DOHH2 (cell line): ENCODE measurements around the gene TGM4.

ENCODE experiments used
- H3F3A ChIP-seq: fragments of 200-600 bp; sonication (generic), shearing (Covaris generic); 2 replicates; pipeline ENCODE4 v1.6.0; 2016; ENCODE audit warnings: antibody characterized with exemption, mild to moderate bottlenecking; ENCODE audit not compliant: control insufficient read depth, insufficient read depth
- H3K27ac ChIP-seq: fragments of 200-600 bp; sonication (generic); 2 replicates; pipeline ENCODE4 v1.5.1; 2014; ENCODE audit warnings: low read depth, mild to moderate bottlenecking, low read length, moderate library complexity
- H3K27me3 ChIP-seq: fragments of 200-600 bp; sonication (generic); 2 replicates; pipeline ENCODE4 v1.6.1; 2014; ENCODE audit warnings: mild to moderate bottlenecking, low read length, mixed read lengths; ENCODE audit not compliant: control insufficient read depth
- H3K36me3 ChIP-seq: fragments of 200-600 bp; sonication (generic); 2 replicates; pipeline ENCODE4 v1.6.1; 2014; ENCODE audit warnings: mild to moderate bottlenecking, low read length, moderate library complexity, mixed read lengths; ENCODE audit not compliant: control insufficient read depth
- H3K4me1 ChIP-seq: fragments of 200-600 bp; sonication (generic); 2 replicates; pipeline ENCODE4 v1.6.1; 2014; ENCODE audit warnings: mild to moderate bottlenecking, low read length, mixed read lengths; ENCODE audit not compliant: control insufficient read depth
- H3K4me2 ChIP-seq: fragments of 200-600 bp; sonication (generic); 2 replicates; pipeline ENCODE4 v1.6.0; 2014; ENCODE audit warnings: mild to moderate bottlenecking, low read length, moderate library complexity
- H3K4me3 ChIP-seq: fragments of 200-600 bp; sonication (generic); 2 replicates; pipeline ENCODE4 v1.5.1; 2014; ENCODE audit warnings: mild to moderate bottlenecking, low read length, mixed read lengths
- H3K79me2 ChIP-seq: fragments of 200-600 bp; sonication (generic); 2 replicates; pipeline ENCODE4 v1.6.1; 2014; ENCODE audit warnings: mild to moderate bottlenecking, low read length, mixed read lengths; ENCODE audit not compliant: control insufficient read depth
- H3K9me2 ChIP-seq: fragments of 200-600 bp; sonication (generic); replicated peaks from 2 replicates; pipeline ENCODE4 v1.6.1; 2014; ENCODE audit warnings: mild to moderate bottlenecking, low read length, mixed read lengths; ENCODE audit not compliant: control insufficient read depth
- H3K9me3 ChIP-seq: fragments of 200-600 bp; sonication (generic); 2 replicates; pipeline ENCODE4 v1.6.1; 2014; ENCODE audit warnings: antibody characterized with exemption, low read length, mixed read lengths; ENCODE audit not compliant: control insufficient read depth, insufficient read depth
- H4K20me1 ChIP-seq: fragments of 200-600 bp; sonication (generic); 2 replicates; pipeline ENCODE4 v1.6.0; 2014; ENCODE audit warnings: low read depth, mild to moderate bottlenecking, antibody characterized with exemption, low read length, moderate library complexity; ENCODE audit not compliant: control insufficient read depth, insufficient read depth
- CTCF ChIP-seq: fragments of 200-600 bp; sonication (generic); IDR thresholded peaks from one replicate; pipeline ENCODE4 v1.5.1; 2014; ENCODE audit warnings: antibody characterized with exemption, mild to moderate bottlenecking, low read depth, low read length; ENCODE audit not compliant: poor library complexity, severe bottlenecking
- EZH2phosphoT487 ChIP-seq: fragments of 200-600 bp; sonication (generic); IDR thresholded peaks from 2 replicates; pipeline ENCODE4 v1.6.1; 2017; ENCODE audit warnings: borderline replicate concordance, mild to moderate bottlenecking, antibody characterized with exemption, low read length, moderate library complexity, mixed read lengths

Gene TGM4

GRCh38 chr3:44861412-44862225 is 12.8 kb upstream of the TGM4 start, which contains the start of gene TMEM42:
Gene TMEM42, plus strand, starts transcription at chr3:44861912. Its CDS starts 13 bp downstream, at chr3:44861925.
- no peaks in the 10 kb centered on the region for H4K20me1 ChIP-seq
- peaks cover 12% of the 10 kb centered on the region for H3K4me1 ChIP-seq
- peak within 1 kb of the TSS; percentile 86 for H3K4me2 ChIP-seq
- H3K27me3 ChIP-seq: no peaks in the 10 kb centered on the region
- peaks cover 9% of the 10 kb centered on the region for H3K79me2 ChIP-seq
- H3K4me3 ChIP-seq: peak within 1 kb of the TSS; percentile 77
- TF ChIP-seq CTCF (no peak), EZH2phosphoT487 (no peak)
- H3K36me3 ChIP-seq: peaks cover 13% of the 10 kb centered on the region; the same call in 1 of the 2 replicates
- no peaks in the 10 kb centered on the region for H3K9me3 ChIP-seq
- H3K9me2 ChIP-seq: no peaks in the 10 kb centered on the region
- 0 out of 2 replicates have a peak, but pooled peaks cover 3% of the 10 kb centered on the region for H3F3A ChIP-seq
- H3K27ac ChIP-seq: no peak within 1 kb of the TSS

GRCh38 chr3:44862226-44862637 is 12.2 kb upstream of the TGM4 start:
- Histone ChIP-seq H3K27ac (no peak overlapping the region), H3K4me2 (peak overlapping the region; percentile 86), H3K9me2 (no peaks in the 10 kb centered on the region), H3F3A (0 out of 2 replicates have a peak, but pooled peaks cover 3% of the 10 kb centered on the region), H3K4me1 (peaks cover 12% of the 10 kb centered on the region), H3K36me3 (peaks cover 15% of the 10 kb centered on the region; the same call in 1 of the 2 replicates), H4K20me1 (no peaks in the 10 kb centered on the region; the same call in 1 of the 2 replicates), H3K27me3 (no peaks in the 10 kb centered on the region), H3K9me3 (no peaks in the 10 kb centered on the region), H3K4me3 (peak overlapping the region; percentile 77), H3K79me2 (peaks cover 9% of the 10 kb centered on the region)
- TF ChIP-seq EZH2phosphoT487 (no peak), CTCF (no peak)

- Histone ChIP-seq H3K27ac (no peak overlapping the region), H3K9me2 (no peaks in the 10 kb centered on the region), H3K36me3 (peaks cover 15% of the 10 kb centered on the region; the same call in 1 of the 2 replicates), H3K27me3 (no peaks in the 10 kb centered on the region), H3K79me2 (peaks cover 9% of the 10 kb centered on the region), H3K4me1 (peaks cover 12% of the 10 kb centered on the region), H3K4me3 (no peak overlapping the region), H4K20me1 (no peaks in the 10 kb centered on the region; the same call in 1 of the 2 replicates), H3K9me3 (no peaks in the 10 kb centered on the region), H3F3A (no peaks in the 10 kb centered on the region), H3K4me2 (no peak overlapping the region)
- no peak for TF ChIP-seq CTCF
- TF ChIP-seq EZH2phosphoT487: no peak
These were observed 9.0 kb upstream of the TGM4 start for GRCh38 chr3:44865272-44866035.
